ENCODE results near the gene DTX2.

- TF ChIP-seq CREB1 (CRISPR knock-in tag; IDR thresholded peaks at IDR 0.05; ENCODE audit: low read depth) (no peak), CTCF (conservative IDR thresholded peaks at IDR 0.05; ENCODE audit: low read depth in 2 of 2) (no peak), EZH2phosphoT487 (IDR thresholded peaks at IDR 0.05; ENCODE audit: unreplicated experiment) (no peak), REST (IDR thresholded peaks at IDR 0.05; ENCODE audit: unreplicated experiment) (no peak), POLR2AphosphoS5 (IDR thresholded peaks at IDR 0.05; ENCODE audit: low read depth) (no peak), EZH2 (IDR thresholded peaks at IDR 0.05; ENCODE audit: low read depth, unreplicated experiment) (no peak), ZNF114 (CRISPR knock-in tag; IDR thresholded peaks at IDR 0.05) (no peak), ETS1 (IDR thresholded peaks at IDR 0.05) (no peak), JUNB (IDR thresholded peaks at IDR 0.05; ENCODE audit: unreplicated experiment) (no peak), ZNF462 (CRISPR knock-in tag; IDR thresholded peaks at IDR 0.05) (no peak), ZNF331 (CRISPR knock-in tag; IDR thresholded peaks at IDR 0.05; ENCODE audit: low read depth) (no peak), NANOG (IDR thresholded peaks at IDR 0.05; ENCODE audit: borderline replicate concordance) (no peak)
Observed at GRCh38 chr7:76425156-76425555, 36.4 kb upstream of the DTX2 start.
